Limb (tissue), 2 donors: ENCODE results near the gene ANKRD30B.
"Not testable (repeated sequence)": the region's sequence is repeated elsewhere in the genome, so short reads cannot be mapped to it uniquely, and the experiment has no call there.

ENCODE experiments used
- DNase-seq, 2 donors: peaks; one replicate each; pipeline ENCODE4 v3.0.0-alpha.2; 2016; ENCODE audit errors: extremely low spot score in 2 of 2

The ANKRD30B gene

DNA sequence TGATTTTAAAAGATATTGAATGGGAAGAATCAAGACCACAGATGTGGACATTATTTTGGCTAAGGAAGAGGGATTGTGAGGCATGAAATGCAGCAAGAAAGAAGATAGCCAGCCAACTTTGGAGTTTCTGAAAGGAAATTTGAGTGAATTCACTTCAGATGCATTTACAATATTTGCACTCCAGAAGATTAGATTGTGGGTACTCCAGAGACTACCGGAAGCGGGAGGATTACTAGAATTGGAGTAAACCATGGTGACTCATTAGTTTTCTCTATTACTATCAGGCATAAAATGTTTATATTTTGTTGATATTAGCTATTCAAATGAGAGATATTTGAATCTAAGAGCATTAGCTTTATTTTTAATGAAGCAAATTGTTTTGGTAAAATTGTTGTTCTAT is 93.6 kb downstream of the ANKRD30B start:
- DNase-seq: not testable (repeated sequence)

DNA sequence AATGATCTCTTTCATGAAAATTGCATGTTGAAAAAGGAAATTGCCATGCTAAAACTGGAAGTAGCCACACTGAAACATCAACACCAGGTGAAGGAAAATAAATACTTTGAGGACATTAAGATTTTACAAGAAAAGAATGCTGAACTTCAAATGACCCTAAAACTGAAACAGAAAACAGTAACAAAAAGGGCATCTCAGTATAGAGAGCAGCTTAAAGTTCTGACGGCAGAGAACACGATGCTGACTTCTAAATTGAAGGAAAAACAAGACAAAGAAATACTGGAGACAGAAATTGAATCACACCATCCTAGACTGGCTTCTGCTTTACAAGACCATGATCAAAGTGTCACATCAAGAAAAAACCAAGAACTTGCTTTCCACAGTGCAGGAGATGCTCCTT is 103.6 kb downstream of the ANKRD30B start:
- not testable (repeated sequence) for DNase-seq

DNA sequence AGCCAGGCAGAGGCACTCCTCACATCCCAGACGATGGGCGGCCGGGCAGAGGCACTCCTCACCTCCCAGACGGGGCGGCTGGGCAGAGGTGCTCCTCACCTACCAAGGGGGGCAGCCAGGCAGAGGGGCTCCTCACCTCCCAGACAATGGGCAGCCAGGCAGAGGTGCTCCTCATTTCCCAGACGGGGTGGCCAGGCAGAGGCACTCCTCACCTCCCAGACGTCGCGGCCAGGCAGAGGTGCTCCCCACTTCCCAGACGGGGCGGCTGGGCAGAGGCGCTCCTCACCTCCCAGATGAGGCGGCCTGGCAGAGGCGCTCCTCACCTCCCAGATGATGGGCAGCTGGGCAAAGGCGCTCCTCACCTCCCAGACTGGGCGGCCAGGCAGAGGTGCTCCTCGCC is 107.7 kb downstream of the ANKRD30B start:
- not testable (repeated sequence) for DNase-seq

DNA sequence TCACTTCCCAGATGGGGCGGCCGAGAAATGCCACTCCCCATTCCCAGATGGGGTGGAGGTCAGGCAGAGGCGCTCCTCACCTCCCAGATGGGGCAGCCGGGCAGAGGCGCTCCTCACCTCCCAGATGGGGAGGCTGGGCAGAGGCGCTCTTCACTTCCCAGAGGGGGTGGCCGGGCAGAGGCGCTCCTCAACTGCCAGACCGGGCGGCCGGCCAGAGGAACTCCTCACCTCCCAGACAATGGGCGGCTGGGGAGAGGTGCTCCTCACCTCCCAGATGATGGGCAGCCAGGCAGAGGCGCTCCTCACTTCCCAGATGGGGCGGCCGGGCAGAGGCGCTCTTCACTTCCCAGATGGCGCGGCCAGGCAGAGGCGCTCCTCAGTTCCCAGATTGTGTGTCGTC is 108.3 kb downstream of the ANKRD30B start:
- DNase-seq: not testable (repeated sequence)

DNA sequence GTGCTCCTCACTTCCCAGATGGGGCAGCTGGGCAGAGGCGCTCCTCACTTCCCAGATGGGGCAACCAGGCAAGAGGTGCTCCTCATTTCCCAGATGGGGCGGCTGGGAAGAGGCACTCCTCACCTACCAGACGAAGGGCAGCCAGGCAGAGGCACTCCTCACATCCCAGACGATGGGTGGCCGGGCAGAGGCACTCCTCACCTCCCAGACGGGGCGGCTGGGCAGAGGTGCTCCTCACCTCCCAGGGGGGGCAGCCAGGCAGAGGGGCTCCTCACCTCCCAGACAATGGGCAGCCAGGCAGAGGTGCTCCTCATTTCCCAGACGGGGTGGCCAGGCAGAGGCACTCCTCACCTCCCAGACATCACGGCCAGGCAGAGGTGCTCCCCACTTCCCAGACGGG is 110.5 kb downstream of the ANKRD30B start:
- not testable (repeated sequence) for DNase-seq

DNA sequence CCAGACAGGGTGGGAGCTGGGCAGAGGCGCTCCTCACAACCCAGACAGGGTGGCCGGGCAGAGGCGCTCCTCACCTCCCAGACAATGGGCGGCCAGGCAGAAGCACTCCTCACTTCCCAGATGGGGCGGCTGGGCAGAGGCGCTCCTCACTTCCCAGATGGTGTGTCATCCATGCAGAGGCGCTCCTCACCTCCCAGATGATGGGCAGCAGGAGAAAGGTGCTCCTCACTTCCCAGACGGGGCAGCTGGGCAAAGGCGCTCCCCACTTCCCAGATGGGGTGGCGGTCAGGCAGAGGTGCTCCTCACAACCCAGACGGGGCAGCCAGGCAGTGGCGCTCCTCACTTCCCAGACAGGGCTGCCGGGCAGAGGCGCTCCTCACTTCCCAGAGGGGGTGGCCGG is 112.0 kb downstream of the ANKRD30B start:
- DNase-seq: not testable (repeated sequence)

DNA sequence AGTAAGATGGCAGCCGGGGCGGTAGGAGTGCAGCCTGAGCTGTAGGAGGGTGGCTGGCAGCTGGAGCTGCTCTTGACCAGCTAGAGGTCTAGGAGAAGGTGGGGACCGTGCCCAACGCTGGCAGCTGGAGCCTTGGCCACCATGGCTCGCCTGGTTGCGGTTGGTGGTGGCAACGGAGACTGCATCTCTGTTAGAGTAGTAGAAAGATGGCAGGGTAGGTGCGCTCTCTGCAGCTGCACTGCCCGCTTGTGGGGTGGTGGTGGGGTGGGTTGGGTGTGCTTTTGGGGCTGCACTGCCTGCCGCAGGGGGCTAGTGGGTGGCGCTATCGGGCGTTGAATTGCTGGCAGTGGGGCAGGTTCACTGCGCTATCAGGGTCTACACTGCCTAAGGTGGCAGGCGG is 118.5 kb downstream of the ANKRD30B start:
- not testable (repeated sequence) for DNase-seq

DNA sequence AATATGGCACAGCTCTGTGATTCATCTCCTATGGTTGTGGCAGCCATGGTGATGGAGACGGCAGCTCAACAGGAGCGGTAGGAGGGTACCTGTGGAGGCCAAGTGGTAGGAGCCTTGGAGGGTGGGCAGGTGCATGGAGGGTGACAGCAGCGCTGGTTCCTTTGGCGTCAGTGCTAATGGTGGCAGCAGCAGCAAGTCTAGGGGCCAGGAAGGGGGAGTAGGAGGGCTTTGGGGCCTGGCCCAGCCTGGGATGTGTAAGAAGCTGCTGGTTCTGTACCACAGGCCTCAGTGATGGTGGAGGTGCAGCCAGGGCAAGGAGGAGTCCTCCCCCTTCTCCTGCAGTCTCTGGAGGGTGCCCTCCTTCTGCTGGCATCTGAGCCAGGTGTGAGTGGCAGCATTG is 120.0 kb downstream of the ANKRD30B start:
- DNase-seq: not testable (repeated sequence)

DNA sequence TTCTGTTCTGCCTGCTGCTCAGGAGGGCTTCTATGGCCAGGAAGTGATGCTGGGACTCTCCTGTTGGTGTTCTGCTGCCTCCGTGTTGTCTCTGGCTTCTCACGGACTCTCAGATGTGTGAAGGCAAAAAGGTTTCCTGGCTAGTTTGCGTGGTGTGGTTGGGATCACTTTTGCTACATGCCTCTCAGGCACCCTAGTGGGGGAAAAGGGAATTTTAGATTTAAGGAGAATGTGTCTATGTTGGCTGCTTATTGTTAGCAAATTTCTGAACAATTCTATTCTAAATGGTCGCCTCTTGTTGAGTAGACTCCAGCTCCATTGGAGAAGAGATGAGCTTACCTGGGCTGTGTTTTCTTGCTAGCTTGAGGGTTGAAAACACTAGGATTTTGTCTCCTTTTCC is 120.9 kb downstream of the ANKRD30B start:
- not testable (repeated sequence) for DNase-seq

DNA sequence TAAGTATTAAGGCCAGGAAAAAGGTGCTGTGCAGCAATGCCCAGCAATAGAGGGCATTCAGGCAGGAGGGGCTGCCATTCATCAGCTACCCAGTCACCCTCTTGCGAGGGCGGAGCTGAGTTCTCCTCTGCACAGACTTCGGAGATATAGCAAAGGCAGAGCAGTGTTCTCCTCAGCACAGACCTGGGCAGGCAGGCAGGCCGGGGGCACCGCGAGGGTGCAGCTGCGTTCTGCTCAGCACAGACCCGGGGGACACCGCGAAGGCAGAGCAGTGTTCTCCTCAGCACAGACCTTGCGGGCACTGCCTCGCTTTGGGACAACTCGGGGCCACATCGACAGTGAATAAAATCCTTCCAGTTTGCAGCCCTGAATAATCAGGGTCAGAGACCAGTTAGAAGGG is 130.9 kb downstream of the ANKRD30B start:
- DNase-seq: not testable (repeated sequence)

DNA sequence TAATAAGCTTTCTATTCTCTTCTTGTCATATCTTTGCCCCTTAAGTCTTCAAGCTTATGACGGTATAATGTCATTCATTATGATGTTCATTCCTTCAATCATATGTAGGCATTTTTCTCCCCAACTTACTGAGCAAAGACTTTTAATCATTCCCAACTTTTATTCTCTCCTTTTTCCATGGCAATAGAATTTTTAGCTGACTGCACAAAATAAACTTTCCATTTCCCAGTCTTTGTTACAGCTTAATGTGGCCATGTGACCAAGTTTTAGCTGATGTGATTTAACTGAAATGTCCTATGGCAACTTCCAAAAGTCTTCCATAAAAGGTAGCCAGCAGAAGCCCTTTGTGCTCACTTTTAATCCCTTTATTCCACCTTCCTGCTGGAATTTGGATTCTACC is 152.5 kb downstream of the ANKRD30B start:
- no peak for DNase-seq
